Stimulated activated CD8-positive, alpha-beta memory T cell treated with anti-CD3 and anti-CD28 coated beads, Interleukin-15, amount 100 ng/mL, for 1 hour (primary cell): ENCODE results near the gene ERBB2.
"Not testable (repeated sequence)": the region's sequence is repeated elsewhere in the genome, so short reads cannot be mapped to it uniquely, and the experiment has no call there.

Experiments used
- DNase-seq: peaks from one replicate; pipeline ENCODE4 v3.0.0-alpha.2; 2020; ENCODE audit warnings: low read depth

The ERBB2 gene

GRCh38 chr17:39725923-39726322 is 26.1 kb downstream of the ERBB2 start:
- DNase-seq: not testable (repeated sequence)

- no peak for DNase-seq
Measured at GRCh38 chr17:39726617-39727016, 26.8 kb downstream of the ERBB2 start.

GRCh38 chr17:39727556-39727955 is 27.7 kb downstream of the ERBB2 start:
- DNase-seq: no peak

- no peak for DNase-seq
Measured at GRCh38 chr17:39729280-39729851, 29.5 kb downstream of the ERBB2 start.

- DNase-seq: peak; percentile 91
Measured at GRCh38 chr17:39730095-39730921, 30.4 kb downstream of the ERBB2 start, which contains the start of gene MIEN1. Gene MIEN1, minus strand, starts transcription at chr17:39730532. Its CDS starts 37 bp downstream, at chr17:39730495.

- DNase-seq: no peak
Measured at GRCh38 chr17:39732586-39732985, 32.7 kb downstream of the ERBB2 start.

- DNase-seq: no peak
Measured at GRCh38 chr17:39735882-39736281, 36.0 kb downstream of the ERBB2 start.

- DNase-seq: no peak
Measured at GRCh38 chr17:39736319-39737165, 36.7 kb downstream of the ERBB2 start.

- no peak for DNase-seq
Measured at GRCh38 chr17:39737206-39737759, 37.4 kb downstream of the ERBB2 start.

- no peak for DNase-seq
Measured at GRCh38 chr17:39737760-39738567, 38.1 kb downstream of the ERBB2 start, which contains the start of gene GRB7. Gene GRB7, plus strand, starts transcription at chr17:39737938. Its CDS starts 4,364 bp downstream, at chr17:39742302.

GRCh38 chr17:39738568-39738901 is 38.7 kb downstream of the ERBB2 start:
- peak; percentile 15 for DNase-seq

GRCh38 chr17:39738983-39739884 is 39.4 kb downstream of the ERBB2 start:
- DNase-seq: no peak

GRCh38 chr17:39739885-39740356 is 40.1 kb downstream of the ERBB2 start:
- DNase-seq: no peak

- DNase-seq: no peak
Measured at GRCh38 chr17:39740357-39741111, 40.7 kb downstream of the ERBB2 start.

GRCh38 chr17:39742126-39742855 is 42.4 kb downstream of the ERBB2 start:
- no peak for DNase-seq

- no peak for DNase-seq
Measured at GRCh38 chr17:39742856-39743436, 43.1 kb downstream of the ERBB2 start.

GRCh38 chr17:39744075-39744835 is 44.4 kb downstream of the ERBB2 start:
- DNase-seq: no peak

- no peak for DNase-seq
Measured at GRCh38 chr17:39744836-39745215, 45.0 kb downstream of the ERBB2 start.
